Neural crest cell (in vitro differentiated cells): ENCODE measurements around the gene MLLT1. TPM values are rescaled to one million over a fixed set of nuclear protein-coding genes. Genes with fewer than 3 reads are reported as not detected.

ENCODE experiments used
- DNase-seq: peaks from one replicate; pipeline ENCODE4 v3.0.0; 2021; ENCODE audit warnings: low read depth, mixed read lengths, low spot score
- H3K27ac Mint-ChIP-seq: one replicate; pipeline ENCODE4 v1.8.0; 2021; ENCODE audit warnings: mild to moderate bottlenecking, mixed read lengths; ENCODE audit not compliant: unreplicated experiment
- H3K27me3 Mint-ChIP-seq: 2 replicates; pipeline ENCODE4 v1.8.0; 2021; ENCODE audit warnings: low read depth, mild to moderate bottlenecking, mixed read lengths
- H3K36me3 Mint-ChIP-seq: 2 replicates; pipeline ENCODE4 v1.8.0; 2021; ENCODE audit warnings: low read depth, mild to moderate bottlenecking, mixed read lengths
- H3K4me1 Mint-ChIP-seq: 2 replicates; pipeline ENCODE4 v1.8.0; 2021; ENCODE audit warnings: mixed read lengths
- H3K4me3 Mint-ChIP-seq: one replicate; pipeline ENCODE4 v1.8.0; 2021; ENCODE audit warnings: mild to moderate bottlenecking, mixed read lengths
- H3K9me3 Mint-ChIP-seq: 2 replicates; pipeline ENCODE4 v1.8.0; 2021; ENCODE audit warnings: mixed read lengths
- total RNA-seq: library from RNA; stranded (reverse); gene quantifications from 2 replicates; pipeline ENCODE4 v1.2.1, GENCODE V29; 2021
- TF ChIP-seq, protein P1 (sequence below): fragments of 200-600 bp; sonication (generic); conservative IDR thresholded peaks from 2 replicates; pipeline ENCODE4 v1.5.0; 2021; ENCODE audit warnings: antibody characterized with exemption, mild to moderate bottlenecking

Gene MLLT1
- total RNA-seq, 1 donor from 2014 or later = 86.4 TPM

DNA sequence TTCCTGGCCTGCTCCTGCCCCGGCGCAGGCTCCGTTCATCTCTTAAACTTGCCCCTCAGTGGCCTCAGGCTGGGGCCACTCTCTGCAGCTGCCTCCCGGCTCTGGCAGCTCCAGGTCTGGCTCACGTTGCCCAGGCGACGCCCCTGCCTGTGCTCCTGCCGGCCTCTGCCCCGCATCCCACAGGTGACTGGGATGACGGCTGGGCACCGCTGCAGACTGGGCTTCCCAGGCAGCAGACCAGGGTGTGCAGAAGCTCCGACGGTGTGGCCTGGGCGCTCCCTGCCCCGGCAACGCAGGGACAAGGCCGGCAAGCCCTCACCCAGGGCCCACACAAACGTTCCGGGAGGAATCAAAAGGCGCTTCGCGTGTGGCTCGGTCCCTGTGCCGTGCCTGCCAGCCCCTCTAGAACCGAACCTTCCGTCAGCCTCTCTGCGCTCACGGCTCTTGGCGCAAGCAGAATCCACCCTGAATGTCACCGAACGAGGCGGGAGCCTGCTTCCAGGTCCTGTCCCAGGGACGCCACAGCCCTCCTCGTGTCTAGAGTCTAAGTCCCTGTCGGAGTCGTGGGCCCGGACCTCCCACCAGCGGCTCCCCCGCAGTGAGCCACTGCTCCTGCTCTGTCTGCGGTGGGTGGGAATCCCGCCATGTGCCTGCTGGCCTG is 64.8 kb downstream of the MLLT1 start:
- Mint-ChIP-seq H3K27ac (peak overlapping the region; percentile 78), H3K27me3 (peaks cover 2% of the 10 kb centered on the region), H3K4me1 (peaks cover 14% of the 10 kb centered on the region), H3K36me3 (peaks cover 2% of the 10 kb centered on the region), H3K9me3 (no peaks in the 10 kb centered on the region), H3K4me3 (no peak overlapping the region)
- TF ChIP-seq, protein P1, sequence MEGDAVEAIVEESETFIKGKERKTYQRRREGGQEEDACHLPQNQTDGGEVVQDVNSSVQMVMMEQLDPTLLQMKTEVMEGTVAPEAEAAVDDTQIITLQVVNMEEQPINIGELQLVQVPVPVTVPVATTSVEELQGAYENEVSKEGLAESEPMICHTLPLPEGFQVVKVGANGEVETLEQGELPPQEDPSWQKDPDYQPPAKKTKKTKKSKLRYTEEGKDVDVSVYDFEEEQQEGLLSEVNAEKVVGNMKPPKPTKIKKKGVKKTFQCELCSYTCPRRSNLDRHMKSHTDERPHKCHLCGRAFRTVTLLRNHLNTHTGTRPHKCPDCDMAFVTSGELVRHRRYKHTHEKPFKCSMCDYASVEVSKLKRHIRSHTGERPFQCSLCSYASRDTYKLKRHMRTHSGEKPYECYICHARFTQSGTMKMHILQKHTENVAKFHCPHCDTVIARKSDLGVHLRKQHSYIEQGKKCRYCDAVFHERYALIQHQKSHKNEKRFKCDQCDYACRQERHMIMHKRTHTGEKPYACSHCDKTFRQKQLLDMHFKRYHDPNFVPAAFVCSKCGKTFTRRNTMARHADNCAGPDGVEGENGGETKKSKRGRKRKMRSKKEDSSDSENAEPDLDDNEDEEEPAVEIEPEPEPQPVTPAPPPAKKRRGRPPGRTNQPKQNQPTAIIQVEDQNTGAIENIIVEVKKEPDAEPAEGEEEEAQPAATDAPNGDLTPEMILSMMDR = no peak
- DNase-seq = no peak

DNA sequence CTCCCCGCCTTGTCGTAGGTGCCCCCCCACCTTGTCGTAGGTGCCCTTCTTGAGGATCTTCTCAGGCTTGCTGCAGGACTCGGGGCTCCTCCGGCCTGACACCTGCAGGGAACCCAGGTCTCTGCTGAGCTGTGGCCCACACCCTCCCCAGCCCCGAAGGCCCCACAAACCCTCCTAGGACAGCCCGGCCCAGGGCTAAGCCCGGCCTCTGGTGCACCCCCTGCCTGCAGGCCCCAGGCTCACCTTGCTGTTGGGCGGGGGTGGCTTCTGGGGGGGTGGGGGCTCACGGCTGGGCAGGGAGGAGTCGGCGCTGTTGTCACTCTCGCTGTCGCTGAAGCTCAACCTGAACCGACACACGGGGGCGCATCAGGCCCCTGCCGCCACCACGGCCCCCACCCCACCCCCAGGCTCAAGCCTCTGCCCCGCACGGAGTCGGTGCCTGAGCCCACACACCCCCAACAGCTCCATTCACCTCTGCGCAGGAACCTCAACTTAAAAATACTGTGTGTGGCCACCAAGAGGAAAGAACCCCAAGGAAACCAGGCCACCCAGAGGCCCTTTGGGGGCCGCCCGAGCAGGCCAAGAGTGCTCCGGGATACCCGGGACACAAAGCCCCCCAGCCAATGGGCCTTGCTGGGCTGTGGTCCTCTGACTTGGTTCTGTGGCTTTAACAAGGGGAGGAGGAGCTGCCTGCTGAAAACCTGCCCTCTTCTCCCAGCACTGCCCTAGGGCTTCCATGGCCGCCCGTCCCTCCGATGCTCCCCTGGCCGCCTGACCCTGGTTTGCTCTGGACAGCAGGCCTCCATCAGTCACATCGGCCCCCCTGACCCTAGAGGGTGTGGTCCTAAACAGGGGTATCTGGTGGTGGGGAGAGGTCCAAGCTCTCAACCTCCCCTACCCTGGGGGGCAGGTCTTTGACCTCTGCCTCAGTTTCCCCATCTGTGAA is 65.8 kb downstream of the MLLT1 start:
- Mint-ChIP-seq H3K27ac (no peak overlapping the region), H3K9me3 (no peaks in the 10 kb centered on the region), H3K36me3 (peaks cover 2% of the 10 kb centered on the region), H3K27me3 (peaks cover 2% of the 10 kb centered on the region), H3K4me3 (no peak overlapping the region), H3K4me1 (peaks cover 14% of the 10 kb centered on the region)
- DNase-seq = no peak
- TF ChIP-seq, protein P1 = no peak

DNA sequence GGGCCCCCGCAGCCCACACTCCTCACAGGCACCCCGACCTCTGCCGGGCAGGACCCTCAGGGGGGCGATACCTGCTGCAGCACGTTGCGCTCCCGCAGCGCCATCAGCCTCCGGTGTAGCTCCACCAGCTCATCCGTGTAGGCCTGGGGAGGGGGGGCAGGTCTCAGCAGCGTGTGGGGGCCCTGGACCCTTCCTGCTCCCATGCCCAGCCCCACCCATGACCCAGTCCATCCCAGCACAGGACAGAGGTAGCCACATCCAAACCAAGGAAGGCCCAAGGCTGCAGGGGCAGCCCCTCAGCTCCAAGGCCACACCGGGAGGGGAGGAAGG is 66.5 kb downstream of the MLLT1 start:
- Mint-ChIP-seq H3K4me3 (no peak overlapping the region), H3K27ac (no peak overlapping the region), H3K4me1 (peaks cover 10% of the 10 kb centered on the region), H3K36me3 (peaks cover 2% of the 10 kb centered on the region), H3K9me3 (no peaks in the 10 kb centered on the region), H3K27me3 (peaks cover 2% of the 10 kb centered on the region)
- TF ChIP-seq, protein P1 = no peak
- DNase-seq = no peak

DNA sequence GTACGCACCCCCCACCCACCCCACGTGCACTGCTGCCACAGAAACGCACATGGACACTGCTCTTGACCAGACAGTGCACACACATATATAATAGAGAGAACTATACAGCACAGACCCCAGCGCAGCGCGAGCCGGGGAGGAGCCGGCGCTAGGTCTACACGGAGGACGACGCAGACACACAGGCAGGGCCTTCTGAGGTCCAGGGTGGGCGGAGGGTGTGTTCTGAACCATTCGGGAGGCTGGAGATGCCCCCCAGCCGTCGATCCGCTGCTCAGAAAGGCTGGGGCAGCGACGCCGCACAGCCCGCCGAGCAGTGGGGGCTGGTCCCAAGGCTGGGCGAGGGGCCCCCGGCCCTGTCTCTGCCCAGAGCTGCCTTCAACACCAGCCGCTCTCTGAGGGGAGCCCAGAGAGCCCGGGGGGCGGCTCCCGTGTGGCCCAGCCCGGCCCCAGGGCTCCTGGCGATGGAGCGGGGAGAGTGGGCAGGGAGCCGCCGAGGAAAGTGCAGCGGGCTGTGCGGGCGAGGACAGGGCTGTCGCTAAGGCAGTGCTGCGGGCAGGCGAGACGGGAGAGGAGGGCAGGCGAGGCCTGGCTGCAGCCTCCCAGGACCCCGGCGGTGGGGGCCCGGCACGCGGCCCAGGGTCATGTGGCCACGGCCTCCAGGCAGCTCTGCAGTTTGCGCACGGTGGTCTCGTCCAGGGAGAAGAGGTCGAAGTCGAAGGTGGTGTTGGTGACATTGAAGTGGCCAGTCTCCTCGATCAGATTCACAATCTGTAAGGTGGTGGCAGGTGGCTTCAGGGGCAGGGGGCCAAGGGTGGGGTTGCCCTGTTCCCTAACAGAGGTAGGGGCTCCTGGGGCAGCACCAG is 67.1 kb downstream of the MLLT1 start:
- no peak for DNase-seq
- H3K4me3 Mint-ChIP-seq = no peak overlapping the region
- peaks cover 6% of the 10 kb centered on the region for H3K4me1 Mint-ChIP-seq
- peaks cover 2% of the 10 kb centered on the region for H3K27me3 Mint-ChIP-seq
- H3K36me3 Mint-ChIP-seq = peaks cover 2% of the 10 kb centered on the region
- H3K9me3 Mint-ChIP-seq = no peaks in the 10 kb centered on the region
- no peak overlapping the region for H3K27ac Mint-ChIP-seq
- TF ChIP-seq, protein P1 = no peak
